ENCODE data around the gene FBXO47. TPM values are rescaled to one million over a fixed set of nuclear protein-coding genes. Genes with fewer than 3 reads are reported as not detected.
"Not testable (repeated sequence)": the region's sequence is repeated elsewhere in the genome, so short reads cannot be mapped to it uniquely, and the experiment has no call there.

FBXO47 gene
- total and polyA plus RNA-seq, 4 donors: not detected

GRCh38 chr17:38958756-38959155 is 8.4 kb downstream of the FBXO47 start:
- Histone ChIP-seq H3K9me3 (ENCODE audit: control insufficient read depth, insufficient read depth, low read length) (no peaks in the 10 kb centered on the region), H3K27ac (ENCODE audit: low read depth, low read length) (no peak overlapping the region)

GRCh38 chr17:38958326-38958725 is 8.9 kb downstream of the FBXO47 start:
- H3K36me3 ChIP-seq (ENCODE audit: control insufficient read depth, insufficient read depth, low read length): no peaks in the 10 kb centered on the region
- no peaks in the 10 kb centered on the region for H3K9me3 ChIP-seq (ENCODE audit: control insufficient read depth, insufficient read depth, low read length)
- no peak for DNase-seq (ENCODE audit: low read depth in 4 of 6, low spot score in 6 of 6)
- H3K4me1 ChIP-seq (ENCODE audit: control insufficient read depth, insufficient read depth, low read length): no peaks in the 10 kb centered on the region
- no CpG with 5 or more reads among the region's 1 CpG for WGBS (ENCODE audit: insufficient coverage)
- no peaks in the 10 kb centered on the region for H3K27me3 ChIP-seq (ENCODE audit: control insufficient read depth, insufficient read depth, low read length)
- H3K27ac ChIP-seq (ENCODE audit: low read depth, low read length): no peak overlapping the region
- no peak overlapping the region for H3K4me3 ChIP-seq (ENCODE audit: low read depth, low read length)

More at GRCh38 chr17:38958756-38959155, 8.4 kb downstream of the FBXO47 start:
- DNase-seq (ENCODE audit: low read depth in 4 of 6, low spot score in 6 of 6): no peak
- Histone ChIP-seq H3K4me1 (ENCODE audit: control insufficient read depth, insufficient read depth, low read length) (no peaks in the 10 kb centered on the region), H3K27me3 (ENCODE audit: control insufficient read depth, insufficient read depth, low read length) (no peaks in the 10 kb centered on the region), H3K36me3 (ENCODE audit: control insufficient read depth, insufficient read depth, low read length) (no peaks in the 10 kb centered on the region), H3K4me3 (ENCODE audit: low read depth, low read length) (no peak overlapping the region)

- H3K9me3 ChIP-seq (ENCODE audit: control insufficient read depth, insufficient read depth, low read length); DNase-seq (ENCODE audit: low read depth in 4 of 6, low spot score in 6 of 6); H3K27ac ChIP-seq (ENCODE audit: low read depth, low read length); H3K4me1 ChIP-seq (ENCODE audit: control insufficient read depth, insufficient read depth, low read length); H3K4me3 ChIP-seq (ENCODE audit: low read depth, low read length); H3K36me3 ChIP-seq (ENCODE audit: control insufficient read depth, insufficient read depth, low read length); H3K27me3 ChIP-seq (ENCODE audit: control insufficient read depth, insufficient read depth, low read length): not testable (repeated sequence)
- WGBS (ENCODE audit: insufficient coverage): 100% methylated on average over 1 of the region's 7 CpGs
These were observed 13.4 kb downstream of the FBXO47 start for GRCh38 chr17:38953800-38954199.

- 100% methylated on average over 1 of the region's 2 CpGs for WGBS (ENCODE audit: insufficient coverage)
- Histone ChIP-seq H3K9me3 (ENCODE audit: control insufficient read depth, insufficient read depth, low read length) (no peaks in the 10 kb centered on the region), H3K36me3 (ENCODE audit: control insufficient read depth, insufficient read depth, low read length) (no peaks in the 10 kb centered on the region), H3K4me1 (ENCODE audit: control insufficient read depth, insufficient read depth, low read length) (no peaks in the 10 kb centered on the region), H3K27ac (ENCODE audit: low read depth, low read length) (no peak overlapping the region), H3K27me3 (ENCODE audit: control insufficient read depth, insufficient read depth, low read length) (no peaks in the 10 kb centered on the region), H3K4me3 (ENCODE audit: low read depth, low read length) (no peak overlapping the region)
- no peak for DNase-seq (ENCODE audit: low read depth in 4 of 6, low spot score in 6 of 6)
These were observed 20.0 kb downstream of the FBXO47 start for GRCh38 chr17:38947189-38947588.

DNA sequence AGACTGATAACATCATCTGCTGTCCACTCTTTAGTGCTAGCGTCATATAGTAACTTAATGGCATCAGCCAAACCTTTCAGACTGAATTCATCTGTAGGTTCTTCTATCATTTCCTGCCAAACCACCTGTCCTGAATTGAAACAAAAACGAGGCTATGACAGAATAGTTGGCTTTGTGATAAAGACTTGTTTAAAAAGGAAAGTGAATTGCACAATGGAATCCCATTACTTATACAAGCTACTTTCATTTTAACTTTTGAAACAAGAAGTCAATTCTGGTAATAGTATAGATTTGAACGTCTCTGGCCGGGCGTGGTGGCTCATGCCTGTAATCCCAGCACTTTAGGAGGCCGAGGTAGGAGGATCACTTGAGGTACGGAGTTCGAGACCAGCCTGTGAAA is 23.6 kb downstream of the FBXO47 start:
- H3K4me1 ChIP-seq (ENCODE audit: control insufficient read depth, insufficient read depth, low read length): no peaks in the 10 kb centered on the region
- no peak overlapping the region for H3K4me3 ChIP-seq (ENCODE audit: low read depth, low read length)
- H3K27ac ChIP-seq (ENCODE audit: low read depth, low read length): no peak overlapping the region
- no peaks in the 10 kb centered on the region for H3K27me3 ChIP-seq (ENCODE audit: control insufficient read depth, insufficient read depth, low read length)
- H3K9me3 ChIP-seq (ENCODE audit: control insufficient read depth, insufficient read depth, low read length): no peaks in the 10 kb centered on the region
- DNase-seq (ENCODE audit: low read depth in 4 of 6, low spot score in 6 of 6): no peak
- WGBS (ENCODE audit: insufficient coverage): no CpG with 5 or more reads among the region's 8 CpGs
- H3K36me3 ChIP-seq (ENCODE audit: control insufficient read depth, insufficient read depth, low read length): no peaks in the 10 kb centered on the region

GRCh38 chr17:38942696-38943334 is 24.4 kb downstream of the FBXO47 start:
- H3K27ac ChIP-seq (ENCODE audit: low read depth, low read length): no peak overlapping the region
- H3K36me3 ChIP-seq (ENCODE audit: control insufficient read depth, insufficient read depth, low read length): no peaks in the 10 kb centered on the region
- DNase-seq (ENCODE audit: low read depth in 4 of 6, low spot score in 6 of 6): peak in 2 of 6 donors; percentile 25 to 90
- no peak overlapping the region for H3K4me3 ChIP-seq (ENCODE audit: low read depth, low read length)
- WGBS (ENCODE audit: insufficient coverage): no CpG with 5 or more reads among the region's 4 CpGs
- no peaks in the 10 kb centered on the region for H3K9me3 ChIP-seq (ENCODE audit: control insufficient read depth, insufficient read depth, low read length)
- H3K4me1 ChIP-seq (ENCODE audit: control insufficient read depth, insufficient read depth, low read length): no peaks in the 10 kb centered on the region
- H3K27me3 ChIP-seq (ENCODE audit: control insufficient read depth, insufficient read depth, low read length): no peaks in the 10 kb centered on the region

DNA sequence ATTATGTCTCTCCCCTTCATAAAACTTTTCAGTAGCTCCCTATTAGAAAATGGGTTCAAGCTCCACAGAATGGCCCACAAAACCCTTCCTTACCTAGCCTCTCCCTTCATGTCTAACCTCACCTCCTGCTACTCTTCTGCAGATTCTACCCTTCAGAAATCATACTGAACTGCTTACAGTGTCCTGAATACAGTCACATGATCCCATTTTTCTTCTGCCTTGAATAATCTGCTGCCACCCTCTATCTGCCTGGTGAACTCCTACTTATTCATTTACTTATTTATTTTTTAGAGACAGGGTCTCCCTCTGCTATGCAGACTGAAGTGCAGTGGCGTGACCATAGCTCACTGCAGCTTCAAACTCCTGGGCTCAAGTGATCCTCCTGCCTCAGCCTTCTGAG is 26.8 kb downstream of the FBXO47 start:
- Histone ChIP-seq H3K4me1 (ENCODE audit: control insufficient read depth, insufficient read depth, low read length) (no peaks in the 10 kb centered on the region), H3K27ac (ENCODE audit: low read depth, low read length) (no peak overlapping the region), H3K4me3 (ENCODE audit: low read depth, low read length) (no peak overlapping the region), H3K9me3 (ENCODE audit: control insufficient read depth, insufficient read depth, low read length) (no peaks in the 10 kb centered on the region), H3K27me3 (ENCODE audit: control insufficient read depth, insufficient read depth, low read length) (no peaks in the 10 kb centered on the region), H3K36me3 (ENCODE audit: control insufficient read depth, insufficient read depth, low read length) (no peaks in the 10 kb centered on the region)
- 40% methylated on average over 1 of the region's 1 CpG for WGBS (ENCODE audit: insufficient coverage)
- DNase-seq (ENCODE audit: low read depth in 4 of 6, low spot score in 6 of 6): no peak

GRCh38 chr17:38939987-38940386 is 27.2 kb downstream of the FBXO47 start:
- no peaks in the 10 kb centered on the region for H3K4me1 ChIP-seq (ENCODE audit: control insufficient read depth, insufficient read depth, low read length)
- no peak overlapping the region for H3K27ac ChIP-seq (ENCODE audit: low read depth, low read length)
- H3K9me3 ChIP-seq (ENCODE audit: control insufficient read depth, insufficient read depth, low read length): no peaks in the 10 kb centered on the region
- no peak for DNase-seq (ENCODE audit: low read depth in 4 of 6, low spot score in 6 of 6)
- no peak overlapping the region for H3K4me3 ChIP-seq (ENCODE audit: low read depth, low read length)
- no peaks in the 10 kb centered on the region for H3K36me3 ChIP-seq (ENCODE audit: control insufficient read depth, insufficient read depth, low read length)
- no peaks in the 10 kb centered on the region for H3K27me3 ChIP-seq (ENCODE audit: control insufficient read depth, insufficient read depth, low read length)

DNA sequence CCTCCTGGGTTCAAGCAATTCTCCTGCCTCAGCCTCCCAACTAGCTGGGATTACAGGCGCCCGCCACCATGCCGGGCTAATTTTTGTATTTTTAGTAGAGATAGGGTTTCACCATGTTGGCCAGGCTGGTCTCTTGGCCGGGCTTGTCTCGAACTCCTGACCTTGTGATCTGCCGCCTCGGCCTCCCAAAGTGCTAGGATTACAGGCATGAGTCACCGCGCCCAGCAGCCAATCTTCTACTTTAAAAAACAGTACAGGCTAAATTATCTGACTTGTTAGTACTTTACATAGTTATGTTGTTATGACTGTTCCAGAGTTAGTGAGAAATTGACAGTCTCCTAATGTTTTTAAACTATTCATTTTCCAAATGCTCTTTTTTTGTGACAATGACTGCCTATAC is 33.2 kb downstream of the FBXO47 start:
- H3K9me3 ChIP-seq (ENCODE audit: control insufficient read depth, insufficient read depth, low read length); H3K27me3 ChIP-seq (ENCODE audit: control insufficient read depth, insufficient read depth, low read length); H3K4me1 ChIP-seq (ENCODE audit: control insufficient read depth, insufficient read depth, low read length); H3K36me3 ChIP-seq (ENCODE audit: control insufficient read depth, insufficient read depth, low read length); DNase-seq (ENCODE audit: low read depth in 4 of 6, low spot score in 6 of 6); H3K4me3 ChIP-seq (ENCODE audit: low read depth, low read length); H3K27ac ChIP-seq (ENCODE audit: low read depth, low read length): not testable (repeated sequence)
- WGBS (ENCODE audit: insufficient coverage): no CpG with 5 or more reads among the region's 9 CpGs

- not testable (repeated sequence) for H3K4me1 ChIP-seq (ENCODE audit: control insufficient read depth, insufficient read depth, low read length); H3K27me3 ChIP-seq (ENCODE audit: control insufficient read depth, insufficient read depth, low read length); H3K4me3 ChIP-seq (ENCODE audit: low read depth, low read length); H3K36me3 ChIP-seq (ENCODE audit: control insufficient read depth, insufficient read depth, low read length); H3K9me3 ChIP-seq (ENCODE audit: control insufficient read depth, insufficient read depth, low read length); H3K27ac ChIP-seq (ENCODE audit: low read depth, low read length); DNase-seq (ENCODE audit: low read depth in 4 of 6, low spot score in 6 of 6)
- WGBS (ENCODE audit: insufficient coverage): no CpG with 5 or more reads among the region's 36 CpGs
These were observed 36.4 kb downstream of the FBXO47 start for GRCh38 chr17:38930782-38931181.
